Stomach (tissue), 9 donors: Measurements from ENCODE around the gene UBALD1. TPM values are rescaled to one million over a fixed set of nuclear protein-coding genes. Genes with fewer than 3 reads are reported as not detected.
"Not testable (repeated sequence)": the region's sequence is repeated elsewhere in the genome, so short reads cannot be mapped to it uniquely, and the experiment has no call there.

ENCODE experiments used
- DNase-seq, 2 donors: peaks; one replicate each; pipeline versions ENCODE4 v3.0.0 to v3.0.0-alpha.2; 2013 to 2019
- H3K27ac ChIP-seq, 5 donors: fragments of 200-600 bp in 4 of 5; sonication (generic) in 4 of 5; one replicate each; pipeline ENCODE4 v1.5.1; 2013 to 2019; ENCODE audit warnings: mild to moderate bottlenecking in 1 of 5, moderate library complexity in 1 of 5
- H3K27me3 ChIP-seq, 3 donors: fragments of 200-600 bp; sonication (generic); one replicate each; pipeline ENCODE4 v1.5.1; 2017 to 2019; ENCODE audit warnings: mixed run types in 1 of 3
- H3K36me3 ChIP-seq, 4 donors: fragments of 200-600 bp; sonication (generic); 1 replicate in 3 of 4; 2 replicates in 1 of 4; pipeline ENCODE4 v1.5.1; 2016 to 2019
- H3K4me1 ChIP-seq, 4 donors: fragments of 200-600 bp; sonication (generic); one replicate each; pipeline ENCODE4 v1.5.1; 2016 to 2019
- H3K4me3 ChIP-seq, 4 donors: fragments of 200-600 bp; sonication (generic) in 3 of 4; one replicate each; pipeline ENCODE4 v1.5.1; 2016 to 2019; ENCODE audit warnings: mild to moderate bottlenecking in 1 of 4
- H3K9me3 ChIP-seq, 4 donors: fragments of 200-600 bp; sonication (generic); one replicate each; pipeline ENCODE4 v1.5.1; 2016 to 2019
- CTCF ChIP-seq, 7 experiments: fragments of 450-650 bp in 4 of 7; fragments of 200-600 bp in 3 of 7; sonication (generic) in 3 of 7; IDR thresholded peaks; one replicate each; pipeline ENCODE4 v1.5.1; 2016 to 2019; ENCODE audit warnings: antibody characterized with exemption in 7 of 7, control low read depth in 2 of 7, mild to moderate bottlenecking in 1 of 7
- EP300 ChIP-seq: sonication (generic); formaldehyde crosslinking; IDR thresholded peaks from one replicate; pipeline ENCODE4 v1.6.1; 2017; ENCODE audit warnings: antibody characterized with exemption
- POLR2A ChIP-seq, 4 donors: fragments of 450-650 bp; IDR thresholded peaks; one replicate each; pipeline ENCODE4 v1.6.1; 2016; ENCODE audit warnings: antibody characterized with exemption in 4 of 4, control low read depth in 2 of 4, mild to moderate bottlenecking in 1 of 4, moderate library complexity in 1 of 4
- POLR2AphosphoS5 ChIP-seq, 3 donors: sonication (generic); formaldehyde crosslinking; IDR thresholded peaks; one replicate each; pipeline ENCODE4 v1.6.1; 2016; ENCODE audit warnings: antibody characterized with exemption in 3 of 3
- WGBS, 5 donors: extraction: QIAGEN DNeasy Blood & Tissue Kit in 3 of 5; methylation state at CpG; one replicate each; pipeline versions ENCODE4 v1.1.5 to v1.1.7; 2013 to 2018; 5-methylcytosine and 5-hydroxymethylcytosine counted together
- intact Hi-C: fragments of 100-400 bp; cut with DNase I; formaldehyde crosslinking; loops from one replicate; pipeline ENCODE4 v1.15.1; 2023; ENCODE audit warnings: low total_unique reads
- polyA plus RNA-seq, 3 donors: library from polyadenylated mRNA; stranded (reverse); fragments of 200-250 nt; gene quantifications; one replicate each; pipeline ENCODE4 v1.2.3, GENCODE V29; 2013
- total RNA-seq, 5 donors: library from RNA; depleted of rRNA; stranded (reverse); fragments of >200 nt; gene quantifications; one replicate each; pipeline versions ENCODE4 v1.1.0 to v1.2.3, GENCODE V29; 2014 to 2016
- donor health status: healthy with polysubstance abuse.
- donor health status: Bipolar disorder and iron deficiency.
- donor health status: healthy.

Gene UBALD1
- total and polyA plus RNA-seq, 8 donors, result 0.58 to 77.2 (median 24.1) TPM

DNA sequence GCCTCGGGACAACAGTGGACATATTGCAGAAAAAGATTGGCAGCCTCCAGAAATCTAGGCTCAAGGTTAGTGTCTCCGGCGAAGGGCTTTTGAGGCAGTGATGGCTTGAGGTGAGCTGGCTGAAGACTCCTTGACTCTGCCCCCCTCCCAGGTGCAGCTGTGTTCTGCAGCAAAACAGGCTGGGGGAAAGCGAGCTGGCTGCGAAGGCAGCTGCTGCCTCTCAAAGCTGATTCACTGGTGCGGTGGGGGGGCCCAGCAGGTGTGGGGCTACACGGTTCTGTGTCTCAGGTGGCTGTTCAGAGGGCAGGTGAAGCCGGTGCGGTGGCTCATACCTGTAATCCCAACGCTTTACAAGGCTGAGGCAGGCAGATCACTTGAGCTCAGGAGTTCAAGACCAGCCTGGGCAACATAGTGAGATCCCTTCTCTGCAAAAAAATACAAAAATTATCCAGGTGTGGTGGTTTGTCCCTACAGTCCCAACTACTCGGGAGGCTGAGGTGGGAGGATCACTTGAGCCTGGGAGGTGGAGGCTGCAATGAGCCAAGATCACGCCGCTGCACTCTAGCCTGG, 35.6 kb downstream of the UBALD1 start:
- Histone ChIP-seq H3K27me3 (no peaks in the 10 kb centered on the region), H3K27ac (no peak overlapping the region), H3K9me3 (no peaks in the 10 kb centered on the region), H3K4me3 (no peak overlapping the region), H3K36me3 (no peaks in the 10 kb centered on the region), H3K4me1 (peaks cover 0 to 14% (median 3%) of the 10 kb centered on the region in 4 donors)
- 78 to 86% (median 82%) methylated on average over 13 of the region's 13 CpGs for WGBS, 5 donors
- no peak for DNase-seq
- intact Hi-C loops, result no loop called here
- TF ChIP-seq POLR2A (IDR thresholded peaks at IDR 0.05) (no peak), EP300 (no peak), POLR2AphosphoS5 (IDR thresholded peaks at IDR 0.05) (no peak), CTCF (IDR thresholded peaks at IDR 0.05) (no peak)

GRCh38 chr16:4576008-4576407, 38.7 kb downstream of the UBALD1 start:
- H3K4me1 ChIP-seq, result peaks cover 0 to 14% (median 3%) of the 10 kb centered on the region in 4 donors
- DNase-seq, result no peak
- no peak overlapping the region for H3K4me3 ChIP-seq
- TF ChIP-seq POLR2A (IDR thresholded peaks at IDR 0.05), result no peak
- TF ChIP-seq EP300, result no peak
- TF ChIP-seq CTCF (IDR thresholded peaks at IDR 0.05), result no peak
- no peak for TF ChIP-seq POLR2AphosphoS5 (IDR thresholded peaks at IDR 0.05)
- WGBS, 5 donors, result 95 to 99% (median 98%) methylated on average over 15 of the region's 15 CpGs
- no peaks in the 10 kb centered on the region for H3K27me3 ChIP-seq
- no peaks in the 10 kb centered on the region for H3K36me3 ChIP-seq
- intact Hi-C loops, result no loop called here
- H3K27ac ChIP-seq, result no peak overlapping the region
- H3K9me3 ChIP-seq, result no peaks in the 10 kb centered on the region

- intact Hi-C loops, result no loop called here
- Histone ChIP-seq H3K4me1 (peaks cover 0 to 14% (median 3%) of the 10 kb centered on the region in 4 donors), H3K9me3 (no peaks in the 10 kb centered on the region), H3K36me3 (no peaks in the 10 kb centered on the region), H3K4me3 (no peak overlapping the region), H3K27ac (no peak overlapping the region), H3K27me3 (no peaks in the 10 kb centered on the region)
- 54 to 68% (median 62%) methylated on average over 7 to 11 of the region's 11 CpGs for WGBS, 5 donors
- DNase-seq, result peak in 1 of 2 donors; percentile 87
- no peak for TF ChIP-seq POLR2A (IDR thresholded peaks at IDR 0.05)
- TF ChIP-seq POLR2AphosphoS5 (IDR thresholded peaks at IDR 0.05), result no peak
- no peak for TF ChIP-seq CTCF (IDR thresholded peaks at IDR 0.05)
- TF ChIP-seq EP300, result no peak
Observed at GRCh38 chr16:4574919-4575705, 39.6 kb downstream of the UBALD1 start.

DNA sequence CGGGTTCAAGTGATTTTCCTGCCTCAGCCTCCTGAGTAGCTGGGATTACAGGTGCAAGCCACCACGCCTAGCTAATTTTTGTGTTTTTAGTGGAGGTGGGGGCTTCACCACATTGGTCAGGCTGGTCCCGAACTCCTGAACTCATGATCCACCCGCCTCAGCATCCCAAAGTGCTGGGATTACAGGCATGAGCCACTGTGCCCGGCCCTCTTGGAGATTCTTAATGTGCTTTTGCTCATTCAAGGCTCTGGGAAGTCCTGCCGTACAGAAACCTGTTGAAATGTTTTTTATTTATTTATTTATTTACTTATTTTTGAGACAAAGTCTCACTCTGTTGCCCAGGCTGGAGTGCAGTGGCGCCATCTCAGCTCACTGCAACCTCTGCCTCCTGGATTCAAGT, 40.8 kb downstream of the UBALD1 start:
- H3K27ac ChIP-seq, H3K4me3 ChIP-seq, intact Hi-C loops, H3K36me3 ChIP-seq, H3K9me3 ChIP-seq, DNase-seq, H3K27me3 ChIP-seq: not testable (repeated sequence)
- H3K4me1 ChIP-seq, result peaks cover 0 to 14% (median 3%) of the 10 kb centered on the region in 4 donors
- 71 to 84% (median 82%) methylated on average over 7 of the region's 7 CpGs for WGBS, 5 donors

GRCh38 chr16:4572715-4573114, 42.0 kb downstream of the UBALD1 start:
- Histone ChIP-seq H3K4me1 (peaks cover 0 to 14% (median 3%) of the 10 kb centered on the region in 4 donors), H3K4me3 (no peak overlapping the region), H3K27me3 (no peaks in the 10 kb centered on the region), H3K9me3 (no peaks in the 10 kb centered on the region), H3K36me3 (no peaks in the 10 kb centered on the region), H3K27ac (no peak overlapping the region)
- 59 to 69% (median 63%) methylated on average over 4 of the region's 4 CpGs for WGBS, 5 donors
- peak in 1 of 2 donors; percentile 75 for DNase-seq
- TF ChIP-seq EP300 (no peak), POLR2AphosphoS5 (IDR thresholded peaks at IDR 0.05) (peak in 1 of 3 donors; percentile 39)
- intact Hi-C loops, result no loop called here
